SK-N-SH (cell line): ENCODE results near the gene MFSD12.

Experiments
- CHD2 ChIP-seq: fragments of 150-350 bp; IDR thresholded peaks from 2 replicates; pipeline ENCODE4 v1.6.1; 2018; ENCODE audit warnings: low read length; ENCODE audit not compliant: partially characterized antibody
- TAF1 ChIP-seq: IDR thresholded peaks from 2 replicates; pipeline ENCODE4 v1.6.1; 2012; ENCODE audit warnings: low read depth, mild to moderate bottlenecking, low read length, moderate library complexity, borderline replicate concordance
- TCF12 ChIP-seq: IDR thresholded peaks from 2 replicates; pipeline ENCODE4 v1.4.0; 2012
- TF ChIP-seq, protein P1 (sequence below): fragments of 200-600 bp; sonication (generic); IDR thresholded peaks from 2 replicates; pipeline ENCODE4 v1.6.1; 2017; ENCODE audit warnings: antibody characterized with exemption, mild to moderate bottlenecking, moderate library complexity
- TF ChIP-seq, protein P2 (sequence below): IDR thresholded peaks from 2 replicates; pipeline ENCODE4 v1.4.0; 2012; ENCODE audit warnings: low read depth

DNA sequence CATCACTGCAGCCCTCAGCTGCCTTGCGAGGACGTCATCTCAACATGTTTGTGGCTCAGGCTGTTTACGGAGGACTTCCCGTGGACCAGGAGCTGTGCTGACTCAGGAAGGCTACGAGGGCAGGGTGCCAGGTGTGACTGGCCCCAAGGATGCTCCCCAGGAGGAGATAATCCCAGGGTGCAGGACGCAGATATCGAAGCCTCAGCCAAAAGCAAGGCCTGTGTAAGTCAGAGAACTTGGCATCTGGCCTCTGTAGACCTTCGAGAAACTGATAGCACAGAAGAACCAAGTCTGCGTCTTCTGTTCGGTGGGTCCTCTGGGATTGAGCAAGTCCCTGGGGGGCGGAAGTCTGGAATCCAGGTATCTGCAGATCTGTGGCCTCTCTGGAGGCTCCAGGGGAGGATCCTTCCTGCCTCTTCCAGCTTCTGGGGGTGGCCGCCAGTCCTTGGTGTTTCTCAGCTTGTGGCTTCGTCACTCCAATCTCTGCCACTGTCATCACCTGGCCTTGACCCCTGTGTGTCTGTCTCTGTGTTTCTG is 54.3 kb downstream of the MFSD12 start:
- TF ChIP-seq CHD2: no peak
- TF ChIP-seq, protein P1, sequence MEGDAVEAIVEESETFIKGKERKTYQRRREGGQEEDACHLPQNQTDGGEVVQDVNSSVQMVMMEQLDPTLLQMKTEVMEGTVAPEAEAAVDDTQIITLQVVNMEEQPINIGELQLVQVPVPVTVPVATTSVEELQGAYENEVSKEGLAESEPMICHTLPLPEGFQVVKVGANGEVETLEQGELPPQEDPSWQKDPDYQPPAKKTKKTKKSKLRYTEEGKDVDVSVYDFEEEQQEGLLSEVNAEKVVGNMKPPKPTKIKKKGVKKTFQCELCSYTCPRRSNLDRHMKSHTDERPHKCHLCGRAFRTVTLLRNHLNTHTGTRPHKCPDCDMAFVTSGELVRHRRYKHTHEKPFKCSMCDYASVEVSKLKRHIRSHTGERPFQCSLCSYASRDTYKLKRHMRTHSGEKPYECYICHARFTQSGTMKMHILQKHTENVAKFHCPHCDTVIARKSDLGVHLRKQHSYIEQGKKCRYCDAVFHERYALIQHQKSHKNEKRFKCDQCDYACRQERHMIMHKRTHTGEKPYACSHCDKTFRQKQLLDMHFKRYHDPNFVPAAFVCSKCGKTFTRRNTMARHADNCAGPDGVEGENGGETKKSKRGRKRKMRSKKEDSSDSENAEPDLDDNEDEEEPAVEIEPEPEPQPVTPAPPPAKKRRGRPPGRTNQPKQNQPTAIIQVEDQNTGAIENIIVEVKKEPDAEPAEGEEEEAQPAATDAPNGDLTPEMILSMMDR: no peak
- TF ChIP-seq TAF1: no peak
- TF ChIP-seq, protein P2, sequence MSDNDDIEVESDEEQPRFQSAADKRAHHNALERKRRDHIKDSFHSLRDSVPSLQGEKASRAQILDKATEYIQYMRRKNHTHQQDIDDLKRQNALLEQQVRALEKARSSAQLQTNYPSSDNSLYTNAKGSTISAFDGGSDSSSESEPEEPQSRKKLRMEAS: no peak
- no peak for TF ChIP-seq TCF12
